GM13977 (cell line): ENCODE results near the gene ARHGAP10.

Experiments used
- DNase-seq: peaks from one replicate; pipeline ENCODE4 v3.0.0; 2012; ENCODE audit warnings: low spot score
- in situ Hi-C: fragments of 300-500 bp; cut with MboI; formaldehyde crosslinking; loops from one replicate; pipeline ENCODE4 v1.12.0; 2022; ENCODE audit warnings: low sequenced_read_pairs, low pct_unique_long_range_greater_than_20kb, mixed read lengths, inconsistent platforms; ENCODE audit not compliant: unreplicated experiment
- TF ChIP-seq, protein P1 (sequence below): IDR thresholded peaks from 2 replicates; pipeline ENCODE4 v1.5.1; 2012; ENCODE audit warnings: mild to moderate bottlenecking, control low read depth; ENCODE audit not compliant: insufficient read depth; ENCODE audit errors: extremely low read depth, missing control alignments

Gene ARHGAP10

DNA sequence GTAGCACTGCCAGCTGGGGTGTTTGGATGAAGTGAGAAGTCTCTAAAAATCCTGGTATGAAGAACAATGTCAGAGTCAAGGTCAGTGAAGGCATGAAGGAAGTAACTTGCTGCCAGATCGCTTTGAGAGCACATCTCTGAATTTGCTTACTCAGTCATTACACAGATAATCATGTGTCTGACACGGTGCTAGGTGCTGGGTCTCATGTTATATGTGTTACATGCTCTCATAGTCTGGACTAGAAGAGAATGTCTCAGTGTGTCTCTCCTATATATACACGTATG is 337.9 kb downstream of the ARHGAP10 start:
- in situ Hi-C loops: no loop called here

GRCh38 chr4:148071009-148071408 is 339.1 kb downstream of the ARHGAP10 start:
- TF ChIP-seq, protein P1, sequence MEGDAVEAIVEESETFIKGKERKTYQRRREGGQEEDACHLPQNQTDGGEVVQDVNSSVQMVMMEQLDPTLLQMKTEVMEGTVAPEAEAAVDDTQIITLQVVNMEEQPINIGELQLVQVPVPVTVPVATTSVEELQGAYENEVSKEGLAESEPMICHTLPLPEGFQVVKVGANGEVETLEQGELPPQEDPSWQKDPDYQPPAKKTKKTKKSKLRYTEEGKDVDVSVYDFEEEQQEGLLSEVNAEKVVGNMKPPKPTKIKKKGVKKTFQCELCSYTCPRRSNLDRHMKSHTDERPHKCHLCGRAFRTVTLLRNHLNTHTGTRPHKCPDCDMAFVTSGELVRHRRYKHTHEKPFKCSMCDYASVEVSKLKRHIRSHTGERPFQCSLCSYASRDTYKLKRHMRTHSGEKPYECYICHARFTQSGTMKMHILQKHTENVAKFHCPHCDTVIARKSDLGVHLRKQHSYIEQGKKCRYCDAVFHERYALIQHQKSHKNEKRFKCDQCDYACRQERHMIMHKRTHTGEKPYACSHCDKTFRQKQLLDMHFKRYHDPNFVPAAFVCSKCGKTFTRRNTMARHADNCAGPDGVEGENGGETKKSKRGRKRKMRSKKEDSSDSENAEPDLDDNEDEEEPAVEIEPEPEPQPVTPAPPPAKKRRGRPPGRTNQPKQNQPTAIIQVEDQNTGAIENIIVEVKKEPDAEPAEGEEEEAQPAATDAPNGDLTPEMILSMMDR: no peak
- in situ Hi-C loops: no loop called here
- no peak for DNase-seq

More for the DNA sequence above, 337.9 kb downstream of the ARHGAP10 start:
- no peak for DNase-seq
- TF ChIP-seq, protein P1: no peak

GRCh38 chr4:148072789-148073188 is 340.9 kb downstream of the ARHGAP10 start:
- TF ChIP-seq, protein P1: no peak
- in situ Hi-C loops: no loop called here

GRCh38 chr4:148073349-148073748 is 341.5 kb downstream of the ARHGAP10 start:
- in situ Hi-C loops: no loop called here
- TF ChIP-seq, protein P1: no peak
- DNase-seq: no peak

More at GRCh38 chr4:148072789-148073188, 340.9 kb downstream of the ARHGAP10 start:
- no peak for DNase-seq

DNA sequence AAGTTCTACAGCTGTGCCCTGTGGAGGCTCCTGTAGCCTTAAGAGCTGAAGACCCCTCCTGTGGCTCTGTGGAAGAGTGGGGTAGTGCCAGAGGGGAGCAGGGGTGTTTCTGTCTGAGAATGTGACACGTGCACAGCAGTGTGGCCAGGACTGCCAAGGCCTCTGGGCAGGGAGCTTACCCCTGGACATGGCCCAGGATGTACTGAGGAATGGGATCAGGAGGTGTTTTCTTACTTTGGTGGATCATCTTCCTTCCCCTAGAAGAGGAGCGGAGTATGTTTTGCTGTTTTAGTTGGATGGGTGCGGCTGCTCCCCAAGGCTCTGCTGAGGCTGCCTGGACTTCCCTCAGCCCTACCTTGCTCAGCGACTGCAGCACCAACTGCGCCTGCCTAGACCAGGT is 342.6 kb downstream of the ARHGAP10 start:
- TF ChIP-seq, protein P1: no peak
- DNase-seq: no peak
- in situ Hi-C loops: no loop called here

DNA sequence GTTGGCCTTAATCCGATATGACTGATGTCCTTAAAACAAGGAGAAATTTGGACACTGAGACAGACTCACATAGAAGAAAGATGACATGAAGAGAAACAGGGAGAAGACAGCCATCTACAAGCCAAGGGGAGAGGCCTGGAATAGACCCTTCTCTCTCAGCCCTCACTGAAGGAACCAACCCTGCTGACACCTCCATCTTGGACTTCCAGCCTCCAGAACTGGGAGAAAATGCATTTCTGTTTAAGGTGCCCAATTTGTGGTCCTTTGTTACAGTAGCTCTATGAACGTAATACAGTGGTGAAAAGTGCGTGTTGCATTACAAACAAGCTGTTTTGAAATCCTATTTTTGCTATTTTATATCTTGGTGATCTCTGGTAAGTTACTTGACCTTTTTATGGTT is 343.6 kb downstream of the ARHGAP10 start:
- no peak for DNase-seq
- in situ Hi-C loops: no loop called here
- TF ChIP-seq, protein P1: no peak

GRCh38 chr4:148076964-148077363 is 345.1 kb downstream of the ARHGAP10 start:
- DNase-seq: no peak
- TF ChIP-seq, protein P1: no peak
- in situ Hi-C loops: no loop called here
